Gastrocnemius medialis (tissue), 4 donors: ENCODE results near the gene RFWD3. TPM values are rescaled to one million over a fixed set of nuclear protein-coding genes. Genes with fewer than 3 reads are reported as not detected.

Experiments
- ATAC-seq, 2 donors: fragments of 150-250 bp; one replicate each; pipeline ENCODE4 v1.9.1; 2016
- DNase-seq, 2 donors: peaks; one replicate each; pipeline ENCODE4 v3.0.0-alpha.2; 2019
- H3K27ac ChIP-seq, 4 donors: fragments of 200-600 bp; sonication (generic); 1 replicate in 1 of 4; 2 replicates in 3 of 4; pipeline ENCODE4 v1.5.1; 2016 to 2018; ENCODE audit warnings: mild to moderate bottlenecking in 2 of 4, moderate library complexity in 1 of 4
- H3K27me3 ChIP-seq, 3 donors: fragments of 200-600 bp; sonication (generic) in 2 of 3; 1 replicate in 1 of 3; 2 replicates in 2 of 3; pipeline versions ENCODE4 v1.5.1 to v1.6.0; 2016 to 2019; ENCODE audit warnings: mild to moderate bottlenecking in 1 of 3, moderate library complexity in 1 of 3
- H3K36me3 ChIP-seq, 2 donors: fragments of 200-600 bp; sonication (generic) in 1 of 2; one replicate each; pipeline ENCODE4 v1.5.1; 2017 to 2018
- H3K4me1 ChIP-seq, 2 donors: fragments of 200-600 bp; sonication (generic) in 1 of 2; one replicate each; pipeline ENCODE4 v1.5.1; 2016 to 2017; ENCODE audit warnings: mild to moderate bottlenecking in 2 of 2
- H3K4me3 ChIP-seq, 4 donors: fragments of 200-600 bp; sonication (generic) in 3 of 4; 1 replicate in 1 of 4; 2 replicates in 3 of 4; pipeline ENCODE4 v1.5.1; 2016 to 2019; ENCODE audit warnings: mild to moderate bottlenecking in 2 of 4
- H3K9me3 ChIP-seq, 3 donors: fragments of 200-600 bp; sonication (generic) in 2 of 3; 1 replicate in 1 of 3; 2 replicates in 2 of 3; pipeline ENCODE4 v1.5.1; 2016 to 2019
- POLR2A ChIP-seq, 2 donors: fragments of 450-650 bp; IDR thresholded peaks; one replicate each; pipeline ENCODE4 v1.6.1; 2017; ENCODE audit warnings: antibody characterized with exemption in 2 of 2, mild to moderate bottlenecking in 2 of 2, moderate library complexity in 2 of 2
- in situ Hi-C, 4 donors: fragments of 200-750 bp; cut with MboI; loops; one replicate each; pipeline versions ENCODE4 v1.15.0 to v1.8.0; 2017; ENCODE audit warnings: low sequenced_read_pairs in 4 of 4
- intact Hi-C: fragments of 100-400 bp; cut with DNase I; formaldehyde crosslinking; loops from one replicate; pipeline ENCODE4 v1.15.1; 2023; ENCODE audit warnings: low total_unique reads
- total RNA-seq, 4 donors: library from RNA; depleted of rRNA; stranded (reverse); fragments of >200 nt; gene quantifications; one replicate each; pipeline versions ENCODE4 v1.1.0 to v1.2.3, GENCODE V29; 2016
- TF ChIP-seq, protein P1 (sequence below), 5 experiments: fragments of 450-650 bp in 3 of 5; fragments of 200-600 bp in 2 of 5; sonication (generic) in 2 of 5; IDR thresholded peaks in 4 of 5; conservative IDR thresholded peaks in 1 of 5; 1 replicate in 4 of 5; 2 replicates in 1 of 5; pipeline ENCODE4 v1.5.1; 2016 to 2019; ENCODE audit warnings: antibody characterized with exemption in 5 of 5, mild to moderate bottlenecking in 3 of 5, moderate library complexity in 3 of 5

The RFWD3 gene
- total RNA-seq, 4 donors from 2014 or later, result 2.5 to 7.1 (median 4.1) TPM

- H3K27ac ChIP-seq, result peak overlapping the region; percentile 87 to 98 (median 98)
- H3K9me3 ChIP-seq, result no peaks in the 10 kb centered on the region
- in situ Hi-C loops (loop anchor here in 1 of 4 donors (25.0 kb wide), 1 partner anchor 121 kb away; no protein-coding TSS in a partner anchor), intact Hi-C loops (loop anchor here (5.0 kb wide), 3 partner anchors 46 to 311 kb away; partner anchors contain the start of genes PSMD7 and RFWD3)
- H3K4me3 ChIP-seq, result peak overlapping the region in 1 of 4 donors; percentile 99
- ATAC-seq (peak; percentile 37 to 38), DNase-seq (peak in 1 of 2 donors; percentile 39)
- H3K27me3 ChIP-seq, result no peaks in the 10 kb centered on the region
- no peaks in the 10 kb centered on the region for H3K36me3 ChIP-seq
- peaks cover 32 to 45% of the 10 kb centered on the region in 2 donors for H3K4me1 ChIP-seq
- TF ChIP-seq POLR2A (IDR thresholded peaks at IDR 0.05), result no peak
- TF ChIP-seq, protein P1, sequence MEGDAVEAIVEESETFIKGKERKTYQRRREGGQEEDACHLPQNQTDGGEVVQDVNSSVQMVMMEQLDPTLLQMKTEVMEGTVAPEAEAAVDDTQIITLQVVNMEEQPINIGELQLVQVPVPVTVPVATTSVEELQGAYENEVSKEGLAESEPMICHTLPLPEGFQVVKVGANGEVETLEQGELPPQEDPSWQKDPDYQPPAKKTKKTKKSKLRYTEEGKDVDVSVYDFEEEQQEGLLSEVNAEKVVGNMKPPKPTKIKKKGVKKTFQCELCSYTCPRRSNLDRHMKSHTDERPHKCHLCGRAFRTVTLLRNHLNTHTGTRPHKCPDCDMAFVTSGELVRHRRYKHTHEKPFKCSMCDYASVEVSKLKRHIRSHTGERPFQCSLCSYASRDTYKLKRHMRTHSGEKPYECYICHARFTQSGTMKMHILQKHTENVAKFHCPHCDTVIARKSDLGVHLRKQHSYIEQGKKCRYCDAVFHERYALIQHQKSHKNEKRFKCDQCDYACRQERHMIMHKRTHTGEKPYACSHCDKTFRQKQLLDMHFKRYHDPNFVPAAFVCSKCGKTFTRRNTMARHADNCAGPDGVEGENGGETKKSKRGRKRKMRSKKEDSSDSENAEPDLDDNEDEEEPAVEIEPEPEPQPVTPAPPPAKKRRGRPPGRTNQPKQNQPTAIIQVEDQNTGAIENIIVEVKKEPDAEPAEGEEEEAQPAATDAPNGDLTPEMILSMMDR (IDR thresholded peaks at IDR 0.05 in 4 of 5, conservative IDR thresholded peaks at IDR 0.05 in 1 of 5), result no peak
These were observed 58.7 kb downstream of the RFWD3 start for GRCh38 chr16:74607962-74608356.

GRCh38 chr16:74607310-74607961, 59.2 kb downstream of the RFWD3 start:
- Histone ChIP-seq H3K27me3 (no peaks in the 10 kb centered on the region), H3K4me1 (peaks cover 34 to 41% of the 10 kb centered on the region in 2 donors), H3K4me3 (peak overlapping the region; percentile 64 to 99 (median 96)), H3K27ac (peak overlapping the region; percentile 87 to 98 (median 98)), H3K36me3 (no peaks in the 10 kb centered on the region), H3K9me3 (no peaks in the 10 kb centered on the region)
- intact Hi-C loops, result loop anchor here (5.0 kb wide), 3 partner anchors 45 to 310 kb away; partner anchors contain the start of genes PSMD7 and RFWD3
- in situ Hi-C loops, result loop anchor here in 1 of 4 donors (25.0 kb wide), 1 partner anchor 120 kb away; no protein-coding TSS in a partner anchor
- DNase-seq, result no peak
- TF ChIP-seq, protein P1 (IDR thresholded peaks at IDR 0.05 in 4 of 5, conservative IDR thresholded peaks at IDR 0.05 in 1 of 5), result no peak
- TF ChIP-seq POLR2A (IDR thresholded peaks at IDR 0.05), result no peak
- peak; percentile 75 to 81 for ATAC-seq

DNA sequence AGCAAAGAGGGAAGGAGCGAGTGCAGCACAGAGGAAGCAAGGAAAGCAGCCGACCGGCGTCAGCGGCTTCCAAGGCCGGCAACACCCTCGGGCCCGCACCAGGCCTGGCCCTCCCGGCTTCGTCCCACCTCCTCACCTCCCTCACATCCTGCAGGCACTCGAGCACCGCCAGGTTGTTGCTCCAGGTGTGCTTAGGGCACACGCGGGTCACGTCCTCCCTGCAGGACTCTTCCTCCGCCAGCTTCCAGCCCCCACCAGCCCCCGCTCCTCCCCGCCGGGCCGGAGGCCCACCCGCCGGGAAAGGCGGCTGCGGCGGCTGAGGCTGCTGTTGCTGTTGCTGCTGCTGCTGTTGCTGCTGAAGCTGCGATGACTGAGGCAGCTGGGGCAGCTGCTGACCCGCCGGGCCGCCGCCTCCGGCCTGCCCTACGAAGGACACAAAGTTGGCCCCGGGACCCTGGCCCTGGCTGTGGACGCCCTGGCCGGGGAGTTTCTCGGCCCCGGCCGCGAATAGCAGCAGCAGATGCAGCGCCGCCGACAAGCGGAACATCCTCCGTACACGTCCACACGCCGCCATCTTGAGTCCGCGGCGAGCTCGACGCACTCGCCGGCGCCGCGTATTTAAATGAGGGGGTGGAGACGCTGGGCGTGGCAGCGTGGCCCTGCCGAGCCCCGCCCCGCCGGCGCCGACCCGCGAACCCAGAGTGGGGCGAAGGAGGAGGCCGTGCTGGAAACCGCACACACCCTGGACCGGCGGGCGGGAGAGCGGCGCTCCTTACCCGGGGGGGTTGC, 60.0 kb downstream of the RFWD3 start, which contains the start of gene GLG1:
Gene GLG1, minus strand, starts transcription at position 594 of the 789 bp plus-strand sequence. Its CDS starts 20 bp downstream, at position 574.
- Histone ChIP-seq H3K4me3 (peak within 1 kb of the TSS; percentile 64 to 99 (median 96)), H3K27me3 (no peaks in the 10 kb centered on the region), H3K9me3 (no peaks in the 10 kb centered on the region), H3K27ac (peak within 1 kb of the TSS; percentile 87 to 98 (median 98)), H3K36me3 (no peaks in the 10 kb centered on the region), H3K4me1 (peaks cover 34% of the 10 kb centered on the region in 2 donors)
- DNase-seq (peak; percentile 82 to 88), ATAC-seq (peak; percentile 85 to 88)
- TF ChIP-seq, protein P1 (IDR thresholded peaks at IDR 0.05 in 4 of 5, conservative IDR thresholded peaks at IDR 0.05 in 1 of 5), result no peak
- peak; percentile 93 for TF ChIP-seq POLR2A (IDR thresholded peaks at IDR 0.05)
- in situ Hi-C loops (loop anchor here in 1 of 4 donors (25.0 kb wide), 1 partner anchor 119 kb away; no protein-coding TSS in a partner anchor), intact Hi-C loops (loop anchor here (5.0 kb wide), 3 partner anchors 44 to 309 kb away; partner anchors contain the start of genes PSMD7 and RFWD3)

- Histone ChIP-seq H3K27me3 (no peaks in the 10 kb centered on the region), H3K4me1 (peaks cover 39 to 40% of the 10 kb centered on the region in 2 donors), H3K4me3 (peak overlapping the region; percentile 64 to 99 (median 96)), H3K9me3 (no peaks in the 10 kb centered on the region), H3K27ac (peak overlapping the region; percentile 87 to 98 (median 98)), H3K36me3 (no peaks in the 10 kb centered on the region)
- no peak for TF ChIP-seq POLR2A (IDR thresholded peaks at IDR 0.05)
- TF ChIP-seq, protein P1 (IDR thresholded peaks at IDR 0.05 in 4 of 5, conservative IDR thresholded peaks at IDR 0.05 in 1 of 5), result no peak
- DNase-seq (no peak), ATAC-seq (peak; percentile 2 to 10)
- intact Hi-C loops (loop anchor here (5.0 kb wide), 3 partner anchors 44 to 309 kb away; partner anchors contain the start of genes PSMD7 and RFWD3), in situ Hi-C loops (loop anchor here in 1 of 4 donors (25.0 kb wide), 1 partner anchor 119 kb away; no protein-coding TSS in a partner anchor)
These were observed 60.7 kb downstream of the RFWD3 start for GRCh38 chr16:74605746-74606520.
